Choroid plexus epithelial cell (primary cell): ENCODE results near the gene PLD4.

Experiments used
- DNase-seq: peaks from one replicate; pipeline ENCODE4 v3.0.0-alpha.2; 2010; ENCODE audit warnings: low read depth
- H3K4me3 ChIP-seq: 2 replicates; pipeline ENCODE4 v1.5.1; 2011; ENCODE audit warnings: low read depth, mild to moderate bottlenecking, control low read depth, low read length, moderate library complexity
- TF ChIP-seq, protein P1 (sequence below): conservative IDR thresholded peaks from 2 replicates; pipeline ENCODE4 v1.5.1; 2011; ENCODE audit warnings: low read depth, mild to moderate bottlenecking, control low read depth, inconsistent platforms, low read length, moderate library complexity

Gene PLD4

DNA sequence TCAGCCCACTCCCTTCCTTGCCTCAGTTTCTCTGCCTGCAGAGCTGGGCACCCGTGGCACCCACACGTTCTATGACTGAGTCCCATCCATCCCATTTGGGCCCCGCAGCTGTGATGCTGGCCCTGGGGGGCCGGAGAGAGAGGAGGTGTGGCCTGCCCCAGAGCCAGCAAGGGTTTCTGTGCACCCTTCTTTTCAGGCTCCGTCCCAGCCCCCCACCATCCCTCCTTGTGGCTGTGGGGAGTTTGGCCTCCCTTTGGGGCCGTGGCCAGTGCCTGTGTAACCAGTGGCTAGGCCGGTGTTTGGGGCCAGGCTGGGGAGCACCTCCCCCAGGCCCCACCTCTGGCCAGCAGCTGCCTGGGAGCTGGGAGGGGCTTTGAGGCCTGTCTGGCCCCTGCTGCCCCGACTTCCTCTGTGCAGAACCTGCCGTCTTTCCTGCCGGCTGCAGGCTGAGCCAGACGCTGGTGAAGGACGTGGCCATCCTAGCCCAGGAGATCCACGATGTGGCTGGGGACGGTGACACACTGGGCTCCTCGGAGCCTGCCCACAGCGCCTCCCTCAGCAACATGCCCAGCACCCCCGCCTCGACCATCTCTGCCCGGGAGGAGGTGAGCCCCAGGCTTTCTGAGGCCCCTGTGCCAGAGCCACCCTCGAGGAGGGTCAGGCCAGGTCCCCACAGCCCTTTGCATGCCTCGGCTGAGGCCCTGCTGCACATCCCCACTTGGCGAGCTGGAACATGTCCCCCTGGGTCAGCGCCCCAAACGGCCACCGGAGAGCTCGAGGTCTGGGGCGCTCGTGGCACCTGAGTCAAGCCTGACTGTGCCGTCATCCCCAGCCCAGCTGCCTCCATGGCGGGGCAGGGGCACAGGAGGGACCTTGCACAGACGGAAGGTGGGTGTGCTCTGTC, 31.9 kb upstream of the PLD4 start:
- DNase-seq, result peak; percentile 11
- TF ChIP-seq, protein P1, sequence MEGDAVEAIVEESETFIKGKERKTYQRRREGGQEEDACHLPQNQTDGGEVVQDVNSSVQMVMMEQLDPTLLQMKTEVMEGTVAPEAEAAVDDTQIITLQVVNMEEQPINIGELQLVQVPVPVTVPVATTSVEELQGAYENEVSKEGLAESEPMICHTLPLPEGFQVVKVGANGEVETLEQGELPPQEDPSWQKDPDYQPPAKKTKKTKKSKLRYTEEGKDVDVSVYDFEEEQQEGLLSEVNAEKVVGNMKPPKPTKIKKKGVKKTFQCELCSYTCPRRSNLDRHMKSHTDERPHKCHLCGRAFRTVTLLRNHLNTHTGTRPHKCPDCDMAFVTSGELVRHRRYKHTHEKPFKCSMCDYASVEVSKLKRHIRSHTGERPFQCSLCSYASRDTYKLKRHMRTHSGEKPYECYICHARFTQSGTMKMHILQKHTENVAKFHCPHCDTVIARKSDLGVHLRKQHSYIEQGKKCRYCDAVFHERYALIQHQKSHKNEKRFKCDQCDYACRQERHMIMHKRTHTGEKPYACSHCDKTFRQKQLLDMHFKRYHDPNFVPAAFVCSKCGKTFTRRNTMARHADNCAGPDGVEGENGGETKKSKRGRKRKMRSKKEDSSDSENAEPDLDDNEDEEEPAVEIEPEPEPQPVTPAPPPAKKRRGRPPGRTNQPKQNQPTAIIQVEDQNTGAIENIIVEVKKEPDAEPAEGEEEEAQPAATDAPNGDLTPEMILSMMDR, result peak; percentile 10
- no peak overlapping the region for H3K4me3 ChIP-seq

DNA sequence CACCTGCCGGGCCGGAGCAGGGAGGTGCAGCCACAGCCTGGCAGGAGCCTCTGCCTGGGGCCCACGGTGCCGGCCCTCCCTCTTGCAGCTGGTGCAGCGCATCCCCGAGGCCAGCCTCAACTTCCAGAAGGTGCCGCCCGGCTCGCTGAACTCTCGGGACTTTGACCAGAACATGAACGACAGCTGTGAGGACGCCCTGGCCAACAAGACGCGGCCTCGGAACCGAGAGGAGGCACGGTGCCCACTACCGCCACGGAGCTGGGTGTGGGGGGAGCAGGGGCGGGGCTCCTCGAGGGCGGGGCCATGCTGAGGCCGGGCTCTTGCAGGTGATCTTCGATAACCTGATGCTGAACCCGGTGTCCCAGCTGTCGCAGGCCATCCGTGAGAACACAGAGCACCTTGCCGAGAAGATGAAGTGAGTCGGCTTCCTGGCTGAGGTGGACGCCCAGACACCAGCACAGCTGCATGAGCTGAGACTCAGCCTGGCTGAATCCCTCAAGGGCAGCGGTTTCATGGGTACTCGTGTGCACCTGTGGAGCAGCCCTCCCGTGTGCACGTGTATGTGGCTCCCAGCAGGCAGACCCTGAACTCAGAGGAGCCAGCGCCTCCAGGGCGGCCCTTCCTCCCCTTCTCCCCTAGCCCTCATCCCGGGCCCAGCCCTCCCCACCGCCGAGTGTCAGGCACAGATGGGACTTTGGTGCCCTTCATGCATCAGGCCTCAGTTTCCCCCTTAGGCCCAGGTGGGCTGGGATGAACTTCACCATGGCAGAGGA, 31.1 kb upstream of the PLD4 start:
- TF ChIP-seq, protein P1, result no peak
- DNase-seq, result no peak
- no peak overlapping the region for H3K4me3 ChIP-seq

DNA sequence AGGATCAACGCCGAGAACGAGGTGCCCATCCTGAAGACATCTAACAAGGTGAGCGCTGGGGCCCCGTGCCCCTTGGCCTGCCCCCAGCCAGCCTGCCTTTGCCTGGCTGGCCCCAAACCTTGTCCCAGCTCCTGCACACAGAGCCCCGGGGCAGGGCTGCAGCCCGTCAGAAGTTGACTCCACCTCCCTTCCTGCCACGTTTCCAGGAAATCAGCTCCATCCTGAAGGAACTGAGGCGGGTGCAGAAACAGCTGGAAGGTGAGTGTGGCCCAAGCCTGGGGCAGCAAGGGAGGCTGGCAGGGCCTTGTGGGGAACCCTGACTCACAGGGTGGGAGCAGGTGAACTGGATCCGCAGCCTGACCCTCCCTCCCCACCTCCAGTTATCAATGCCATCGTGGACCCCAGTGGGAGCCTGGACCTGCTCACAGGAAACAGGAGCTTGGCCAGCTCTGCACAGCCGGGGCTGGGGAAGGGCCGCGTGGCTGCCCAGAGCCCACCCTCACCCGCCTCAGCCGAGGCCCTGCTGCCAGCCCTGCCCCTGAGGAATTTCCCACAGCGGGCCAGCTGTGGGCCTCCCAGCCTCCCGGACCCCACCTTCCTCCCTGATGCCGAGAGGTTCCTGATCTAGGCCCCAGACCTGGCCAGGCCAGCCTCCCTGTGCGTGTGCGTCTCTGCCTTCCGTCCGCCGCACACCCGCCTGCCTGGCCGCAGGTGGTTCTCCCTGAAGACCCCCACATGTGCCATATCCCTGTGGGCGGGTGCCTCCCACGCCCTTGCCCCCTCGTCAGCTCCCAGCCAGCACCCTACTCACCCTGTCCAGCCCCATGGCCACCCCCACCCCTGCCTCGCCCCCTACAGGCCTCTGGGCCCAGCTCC, 30.1 kb upstream of the PLD4 start:
- TF ChIP-seq, protein P1, result no peak
- H3K4me3 ChIP-seq, result no peak overlapping the region
- DNase-seq, result no peak

DNA sequence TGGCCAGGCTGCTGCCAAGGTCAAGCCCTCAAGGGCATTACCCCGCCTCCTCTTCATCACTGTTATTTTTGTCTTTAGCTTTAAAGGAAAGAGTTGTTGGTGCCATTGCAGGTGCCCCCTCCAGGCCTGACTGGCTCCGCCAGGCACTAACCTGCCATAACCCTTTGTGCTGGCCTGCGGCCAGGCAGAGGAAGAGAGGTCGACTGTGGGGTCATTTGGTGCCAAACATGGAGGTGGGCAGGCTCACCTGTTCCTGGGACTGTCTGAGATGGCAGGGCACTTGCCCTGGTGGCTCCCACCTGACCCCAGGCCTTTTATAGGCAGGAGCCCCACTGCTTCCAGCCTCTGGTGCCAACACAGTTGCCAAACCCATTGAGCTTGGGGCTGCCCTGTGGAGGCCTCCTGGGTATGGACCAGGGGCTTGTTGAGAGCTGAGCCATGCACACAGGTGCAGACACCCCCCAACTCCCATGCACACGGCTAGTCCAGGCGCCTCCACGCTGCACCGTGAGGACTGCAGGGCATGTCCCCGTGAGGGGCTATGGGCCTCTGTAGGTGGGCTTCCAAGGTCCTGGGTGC, 29.4 kb upstream of the PLD4 start:
- TF ChIP-seq, protein P1, result no peak
- no peak for DNase-seq

DNA sequence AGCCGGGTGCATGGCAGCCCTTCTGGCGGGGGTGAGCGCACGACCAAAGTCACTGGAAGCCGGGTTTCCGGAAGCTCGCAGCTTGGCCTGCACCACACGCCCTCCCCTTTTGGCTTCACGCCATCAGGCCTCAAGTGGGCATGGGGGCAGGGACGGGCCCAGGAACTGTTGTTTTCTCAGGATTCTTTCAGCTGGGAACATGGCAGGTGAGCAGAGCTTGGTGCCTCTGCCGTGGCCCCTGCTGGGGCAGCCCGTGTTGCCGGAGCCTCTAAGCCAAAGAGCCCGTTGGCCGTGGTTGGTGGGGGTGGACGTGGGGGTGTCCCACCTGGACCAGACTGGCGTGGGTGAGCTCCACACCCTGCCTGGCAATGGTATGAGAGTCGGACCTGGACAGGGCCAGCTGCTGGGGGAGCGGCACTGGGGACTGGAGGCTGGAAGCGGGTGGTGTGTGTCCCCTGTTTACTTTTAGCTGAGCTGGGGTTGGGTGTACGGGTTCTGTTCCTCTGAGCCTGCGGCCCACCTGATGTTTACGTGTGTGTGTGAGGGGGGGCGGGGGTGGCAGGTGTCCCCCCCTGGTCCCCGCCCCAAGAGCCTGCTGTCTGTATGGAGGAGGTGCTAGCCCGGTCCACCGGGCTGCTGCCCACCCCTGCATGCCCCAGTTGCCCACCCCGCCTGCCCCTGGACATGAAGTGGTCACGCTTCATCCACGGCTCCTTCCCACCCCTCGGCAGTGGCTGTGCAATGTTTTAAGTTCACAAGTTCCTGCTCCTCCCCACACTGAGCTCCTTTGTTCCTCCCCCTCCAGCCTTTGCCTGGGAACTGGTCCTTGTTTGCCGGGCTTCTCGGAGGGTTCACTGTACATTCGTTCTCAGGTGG, 28.7 kb upstream of the PLD4 start:
- TF ChIP-seq, protein P1, result no peak
- DNase-seq, result no peak
- H3K4me3 ChIP-seq, result no peak overlapping the region

More for the DNA sequence above, 29.4 kb upstream of the PLD4 start:
- no peak overlapping the region for H3K4me3 ChIP-seq
